Stimulated activated naive B cell treated with anti-CD40 and anti-IgM and Interleukin-4, amounts not matched to agents 10 μg/mL and 1 μg/mL and 100 μg/mL, for 72 hours (primary cell): ENCODE data around the gene GPRIN3.

Source experiments
- ATAC-seq, 2 donors: fragments of 150-1000 bp; cut with Tn5 transposase; replicated peaks; 2 replicates each; pipeline ENCODE4 v1.10.0; 2021; ENCODE audit warnings: moderate library complexity in 1 of 2
- DNase-seq: peaks from one replicate; pipeline ENCODE4 v3.0.0; 2021
- H3K27ac Mint-ChIP-seq: one replicate; pipeline ENCODE4 v1.8.0; 2022; ENCODE audit warnings: mild to moderate bottlenecking, mixed read lengths
- H3K27me3 Mint-ChIP-seq, 2 donors: one replicate each; pipeline ENCODE4 v1.8.0; 2022; ENCODE audit warnings: mixed read lengths in 2 of 2
- H3K36me3 Mint-ChIP-seq, 2 donors: one replicate each; pipeline ENCODE4 v1.8.0; 2022; ENCODE audit warnings: mixed read lengths in 2 of 2, mild to moderate bottlenecking in 1 of 2
- H3K4me1 Mint-ChIP-seq, 2 donors: one replicate each; pipeline ENCODE4 v1.8.0; 2022; ENCODE audit warnings: mixed read lengths in 2 of 2, mild to moderate bottlenecking in 1 of 2
- H3K4me3 Mint-ChIP-seq, 2 donors: one replicate each; pipeline ENCODE4 v1.8.0; 2022; ENCODE audit warnings: mild to moderate bottlenecking in 2 of 2, mixed read lengths in 2 of 2, moderate library complexity in 1 of 2
- H3K9me3 Mint-ChIP-seq, 2 donors: one replicate each; pipeline ENCODE4 v1.8.0; 2022; ENCODE audit warnings: mixed read lengths in 2 of 2, mild to moderate bottlenecking in 1 of 2

Gene GPRIN3

DNA sequence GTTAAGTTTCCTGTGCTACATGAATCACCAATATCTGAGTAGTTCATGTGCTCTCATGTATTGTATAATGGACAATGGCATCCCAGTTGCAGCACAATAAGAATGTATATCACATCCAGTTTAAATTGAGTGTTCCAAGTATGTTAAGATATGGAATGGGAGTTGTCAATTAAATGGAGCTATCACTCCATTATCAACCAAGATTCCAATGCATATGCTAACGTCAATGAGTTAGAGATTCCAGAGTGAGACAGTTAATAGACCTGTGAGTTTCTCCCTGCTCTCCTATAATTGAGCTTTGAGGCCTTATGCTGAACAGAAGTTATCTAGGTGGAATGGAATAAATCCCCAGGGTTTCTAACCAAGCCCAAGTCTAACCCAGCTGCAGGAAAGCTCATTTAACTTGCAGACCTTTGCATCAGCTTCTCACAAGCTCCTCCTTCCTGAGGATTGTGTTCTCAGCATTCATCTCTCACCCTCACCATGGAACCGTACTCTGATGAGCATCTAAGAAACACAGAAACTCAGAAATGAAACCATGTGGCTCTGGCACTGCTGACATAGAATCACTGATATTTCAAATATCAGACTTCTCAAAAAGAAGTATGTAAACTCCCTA lies 111.4 kb downstream of the GPRIN3 start:
- H3K36me3 Mint-ChIP-seq: no peaks in the 10 kb centered on the region
- no peaks in the 10 kb centered on the region for H3K9me3 Mint-ChIP-seq
- H3K4me1 Mint-ChIP-seq: no peaks in the 10 kb centered on the region
- H3K27me3 Mint-ChIP-seq: no peaks in the 10 kb centered on the region
- no peak overlapping the region for H3K4me3 Mint-ChIP-seq
- H3K27ac Mint-ChIP-seq: no peak overlapping the region
- no peak for DNase-seq
- no peak for ATAC-seq

DNA sequence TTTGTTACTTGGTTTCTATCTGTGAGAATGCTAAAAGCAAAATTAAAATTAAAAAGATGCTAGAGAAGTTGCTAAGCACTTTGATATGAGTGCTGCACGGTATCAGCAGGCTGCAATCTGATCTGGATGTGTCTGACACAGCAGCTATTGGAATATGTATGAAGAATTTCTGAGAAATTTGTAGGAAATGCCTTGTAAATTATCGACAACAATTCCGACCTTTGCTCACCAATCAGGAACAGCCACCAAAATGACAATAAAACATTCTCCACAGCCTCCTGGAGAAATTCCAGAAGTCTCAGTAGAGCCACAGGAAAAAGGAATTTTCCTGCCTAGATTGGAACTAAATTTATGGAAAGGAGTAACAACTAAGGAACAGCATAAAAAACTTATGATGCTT lies 113.8 kb downstream of the GPRIN3 start:
- DNase-seq (no peak), ATAC-seq (no peak)
- Mint-ChIP-seq H3K4me3 (no peak overlapping the region), H3K9me3 (no peaks in the 10 kb centered on the region), H3K27me3 (peaks cover 5 to 14% of the 10 kb centered on the region in 2 donors), H3K27ac (no peak overlapping the region), H3K4me1 (no peaks in the 10 kb centered on the region), H3K36me3 (no peaks in the 10 kb centered on the region)
